ENCODE data around the gene NAA10.

DNA sequence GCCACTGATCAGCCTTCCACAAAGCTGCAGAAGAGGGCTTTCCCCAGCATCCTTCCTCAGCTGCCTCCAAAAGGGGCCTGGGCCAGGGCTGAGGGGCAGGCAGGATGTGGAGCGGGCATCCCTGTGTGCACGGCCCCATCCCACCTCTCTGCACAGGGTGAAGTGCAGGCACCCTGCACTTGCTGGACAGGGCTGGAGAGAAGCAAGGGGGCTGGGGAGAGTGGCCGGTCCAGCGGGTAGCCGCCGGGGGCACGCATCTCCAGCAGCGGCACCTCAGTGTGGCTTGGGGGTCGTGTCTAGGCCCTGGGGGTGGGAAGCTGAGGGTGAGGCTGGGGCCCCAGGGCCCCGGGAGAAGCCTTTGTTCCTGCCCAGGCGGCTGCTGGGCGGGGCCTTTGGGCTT, 27.4 kb downstream of the NAA10 start:
- TF ChIP-seq CTCF (IDR thresholded peaks at IDR 0.05 in 8 of 11, conservative IDR thresholded peaks at IDR 0.05 in 3 of 11) (no peak), POLR2AphosphoS5 (IDR thresholded peaks at IDR 0.05) (peak in 1 of 3 donors; percentile 60)

Measured in spleen (tissue), 7 donors.